HG03097 (cell line): Measurements from ENCODE around the gene SSX3.
"Not testable (repeated sequence)": the region's sequence is repeated elsewhere in the genome, so short reads cannot be mapped to it uniquely, and the experiment has no call there.

Source experiments
- ATAC-seq: cut with Tn5 transposase; IDR thresholded peaks from one replicate; pipeline ENCODE4 v1.9.1; 2021; ENCODE audit not compliant: unreplicated experiment, low FRiP score

The SSX3 gene

GRCh38 chrX:48356315-48357094 lies at the start of gene SSX3:
Gene SSX3, minus strand, starts transcription at chrX:48356703. Its CDS starts 1,454 bp downstream, at chrX:48355249.
- not testable (repeated sequence) for ATAC-seq

GRCh38 chrX:48397825-48398224 lies 41.3 kb upstream of the SSX3 start:
- ATAC-seq, result not testable (repeated sequence)

- ATAC-seq, result not testable (repeated sequence)
Measured at GRCh38 chrX:48396931-48397330, 40.4 kb upstream of the SSX3 start.

- ATAC-seq, result not testable (repeated sequence)
Measured at GRCh38 chrX:48383239-48383638, 26.7 kb upstream of the SSX3 start, which contains the start of gene SSX4. Gene SSX4, plus strand, starts transcription at chrX:48383539. Its CDS starts 515 bp downstream, at chrX:48384054.

GRCh38 chrX:48370408-48370807 lies 13.9 kb upstream of the SSX3 start:
- not testable (repeated sequence) for ATAC-seq

- not testable (repeated sequence) for ATAC-seq
Measured at GRCh38 chrX:48367717-48368408, 11.4 kb upstream of the SSX3 start.

- ATAC-seq, result not testable (repeated sequence)
Measured at GRCh38 chrX:48359281-48359680, 2.8 kb upstream of the SSX3 start.

GRCh38 chrX:48357681-48358080 lies 1.2 kb upstream of the SSX3 start:
- ATAC-seq, result no peak

- ATAC-seq, result not testable (repeated sequence)
Measured at GRCh38 chrX:48346059-48346458, 10.4 kb downstream of the SSX3 start.

- ATAC-seq, result not testable (repeated sequence)
Measured at GRCh38 chrX:48313996-48314395, 42.5 kb downstream of the SSX3 start.

GRCh38 chrX:48306175-48306574 lies 50.3 kb downstream of the SSX3 start:
- no peak for ATAC-seq
